NCI-H748 treated with DMSO at 0.1 percent for 48 hours (cell line): Measurements from ENCODE around the gene FBXO22.
"Not testable (repeated sequence)": the region's sequence is repeated elsewhere in the genome, so short reads cannot be mapped to it uniquely, and the experiment has no call there.

ENCODE experiments used
- DNase-seq: peaks from one replicate; lab custom pipeline; 2025; lab: John Stamatoyannopoulos, UW

FBXO22 gene

GRCh38 chr15:75981149-75981815, 77.6 kb downstream of the FBXO22 start:
- DNase-seq = no peak

- no peak for DNase-seq
These were observed 78.8 kb downstream of the FBXO22 start for GRCh38 chr15:75982468-75982867.

- DNase-seq = not testable (repeated sequence)
These were observed 81.0 kb downstream of the FBXO22 start for GRCh38 chr15:75984706-75985105.

GRCh38 chr15:75985971-75986370, 82.3 kb downstream of the FBXO22 start:
- DNase-seq = no peak

GRCh38 chr15:75989045-75989444, 85.4 kb downstream of the FBXO22 start:
- no peak for DNase-seq

- DNase-seq = no peak
These were observed 86.2 kb downstream of the FBXO22 start for GRCh38 chr15:75989875-75990274.
